MM.1S (cell line): ENCODE measurements around the gene KIF5A.

Experiments used
- DNase-seq: peaks from one replicate; pipeline ENCODE4 v3.0.0-alpha.2; 2015
- H2AFZ ChIP-seq: fragments of 300-600 bp; sonication (generic); 2 replicates; pipeline ENCODE4 v1.6.0; 2016; ENCODE audit warnings: antibody characterized with exemption, low read length
- H3F3A ChIP-seq: fragments of 300-600 bp; sonication (generic); 2 replicates; pipeline ENCODE4 v1.6.1; 2016; ENCODE audit warnings: mild to moderate bottlenecking, antibody characterized with exemption, low read length, moderate library complexity, mixed read lengths; ENCODE audit not compliant: insufficient read depth
- H3K27ac ChIP-seq: fragments of 300-600 bp; sonication (generic); 2 replicates; pipeline ENCODE4 v1.5.1; 2016; ENCODE audit warnings: mild to moderate bottlenecking, low read length
- H3K27me3 ChIP-seq: fragments of 300-600 bp; sonication (generic); replicated peaks from 2 replicates; pipeline ENCODE4 v1.6.0; 2016; ENCODE audit warnings: low read length; ENCODE audit not compliant: insufficient read depth
- H3K36me3 ChIP-seq: fragments of 300-600 bp; sonication (generic); replicated peaks from 2 replicates; pipeline ENCODE4 v1.6.1; 2016; ENCODE audit warnings: mild to moderate bottlenecking, low read length, mixed read lengths; ENCODE audit not compliant: insufficient read depth
- H3K4me1 ChIP-seq: fragments of 300-600 bp; sonication (generic); 2 replicates; pipeline ENCODE4 v1.6.1; 2016; ENCODE audit warnings: low read length, mixed read lengths
- H3K4me2 ChIP-seq: fragments of 300-600 bp; sonication (generic); 2 replicates; pipeline ENCODE4 v1.6.0; 2016; ENCODE audit warnings: low read depth, low read length
- H3K4me3 ChIP-seq: fragments of 300-600 bp; sonication (generic); 2 replicates; pipeline ENCODE4 v1.5.1; 2016; ENCODE audit warnings: low read length, mixed read lengths
- H3K79me2 ChIP-seq: fragments of 300-600 bp; sonication (generic); 2 replicates; pipeline ENCODE4 v1.6.1; 2016; ENCODE audit warnings: mixed run types, low read length, mixed read lengths
- H3K9ac ChIP-seq: fragments of 300-600 bp; sonication (generic); 2 replicates; pipeline ENCODE4 v1.6.1; 2016; ENCODE audit warnings: low read length, mixed read lengths
- H3K9me2 ChIP-seq: fragments of 300-600 bp; sonication (generic); replicated peaks from 2 replicates; pipeline ENCODE4 v1.6.1; 2016; ENCODE audit warnings: mild to moderate bottlenecking, low read length, mixed read lengths; ENCODE audit not compliant: insufficient read depth
- H3K9me3 ChIP-seq: fragments of 300-600 bp; sonication (generic); replicated peaks from 2 replicates; pipeline ENCODE4 v1.6.1; 2016; ENCODE audit warnings: mild to moderate bottlenecking, low read length, mixed read lengths; ENCODE audit not compliant: insufficient read depth
- H4K20me1 ChIP-seq: fragments of 300-600 bp; sonication (generic); 2 replicates; pipeline ENCODE4 v1.6.1; 2016; ENCODE audit warnings: mild to moderate bottlenecking, low read length, moderate library complexity, mixed read lengths; ENCODE audit not compliant: insufficient read depth
- EZH2 ChIP-seq: fragments of 300-600 bp; sonication (generic); optimal IDR thresholded peaks from 2 replicates; pipeline ENCODE3; 2017; ENCODE audit warnings: low read depth, mild to moderate bottlenecking, antibody characterized with exemption, low read length, mixed read lengths
- EZH2phosphoT487 ChIP-seq: fragments of 300-600 bp; sonication (generic); IDR thresholded peaks from 2 replicates; pipeline ENCODE4 v1.6.1; 2018; ENCODE audit warnings: antibody characterized with exemption, low read length
- TF ChIP-seq, protein P1 (sequence below): fragments of 300-600 bp; sonication (generic); IDR thresholded peaks from 2 replicates; pipeline ENCODE4 v1.5.1; 2016; ENCODE audit warnings: antibody characterized with exemption, low read length, mixed read lengths

The KIF5A gene

GRCh38 chr12:57521525-57522010, 28.3 kb upstream of the KIF5A start:
- H3K9ac ChIP-seq, result peak overlapping the region; percentile 70
- peak overlapping the region; percentile 53 for H2AFZ ChIP-seq
- H3F3A ChIP-seq, result peaks cover 34% of the 10 kb centered on the region
- H3K4me2 ChIP-seq, result peak overlapping the region; percentile 45
- no peaks in the 10 kb centered on the region for H3K9me2 ChIP-seq
- H4K20me1 ChIP-seq, result no peaks in the 10 kb centered on the region
- no peaks in the 10 kb centered on the region for H3K9me3 ChIP-seq
- H3K4me1 ChIP-seq, result peaks cover 23% of the 10 kb centered on the region
- H3K27ac ChIP-seq, result peak overlapping the region; percentile 92
- 0 out of 2 replicates have a peak, but pooled peaks cover 6% of the 10 kb centered on the region for H3K36me3 ChIP-seq
- peak; percentile 5 for DNase-seq
- H3K27me3 ChIP-seq, result no peaks in the 10 kb centered on the region
- H3K79me2 ChIP-seq, result peaks cover 71% of the 10 kb centered on the region
- H3K4me3 ChIP-seq, result peak overlapping the region; percentile 60; the same call in 1 of the 2 replicates
- TF ChIP-seq EZH2 (no peak), EZH2phosphoT487 (no peak)
- TF ChIP-seq, protein P1, sequence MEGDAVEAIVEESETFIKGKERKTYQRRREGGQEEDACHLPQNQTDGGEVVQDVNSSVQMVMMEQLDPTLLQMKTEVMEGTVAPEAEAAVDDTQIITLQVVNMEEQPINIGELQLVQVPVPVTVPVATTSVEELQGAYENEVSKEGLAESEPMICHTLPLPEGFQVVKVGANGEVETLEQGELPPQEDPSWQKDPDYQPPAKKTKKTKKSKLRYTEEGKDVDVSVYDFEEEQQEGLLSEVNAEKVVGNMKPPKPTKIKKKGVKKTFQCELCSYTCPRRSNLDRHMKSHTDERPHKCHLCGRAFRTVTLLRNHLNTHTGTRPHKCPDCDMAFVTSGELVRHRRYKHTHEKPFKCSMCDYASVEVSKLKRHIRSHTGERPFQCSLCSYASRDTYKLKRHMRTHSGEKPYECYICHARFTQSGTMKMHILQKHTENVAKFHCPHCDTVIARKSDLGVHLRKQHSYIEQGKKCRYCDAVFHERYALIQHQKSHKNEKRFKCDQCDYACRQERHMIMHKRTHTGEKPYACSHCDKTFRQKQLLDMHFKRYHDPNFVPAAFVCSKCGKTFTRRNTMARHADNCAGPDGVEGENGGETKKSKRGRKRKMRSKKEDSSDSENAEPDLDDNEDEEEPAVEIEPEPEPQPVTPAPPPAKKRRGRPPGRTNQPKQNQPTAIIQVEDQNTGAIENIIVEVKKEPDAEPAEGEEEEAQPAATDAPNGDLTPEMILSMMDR, result no peak

DNA sequence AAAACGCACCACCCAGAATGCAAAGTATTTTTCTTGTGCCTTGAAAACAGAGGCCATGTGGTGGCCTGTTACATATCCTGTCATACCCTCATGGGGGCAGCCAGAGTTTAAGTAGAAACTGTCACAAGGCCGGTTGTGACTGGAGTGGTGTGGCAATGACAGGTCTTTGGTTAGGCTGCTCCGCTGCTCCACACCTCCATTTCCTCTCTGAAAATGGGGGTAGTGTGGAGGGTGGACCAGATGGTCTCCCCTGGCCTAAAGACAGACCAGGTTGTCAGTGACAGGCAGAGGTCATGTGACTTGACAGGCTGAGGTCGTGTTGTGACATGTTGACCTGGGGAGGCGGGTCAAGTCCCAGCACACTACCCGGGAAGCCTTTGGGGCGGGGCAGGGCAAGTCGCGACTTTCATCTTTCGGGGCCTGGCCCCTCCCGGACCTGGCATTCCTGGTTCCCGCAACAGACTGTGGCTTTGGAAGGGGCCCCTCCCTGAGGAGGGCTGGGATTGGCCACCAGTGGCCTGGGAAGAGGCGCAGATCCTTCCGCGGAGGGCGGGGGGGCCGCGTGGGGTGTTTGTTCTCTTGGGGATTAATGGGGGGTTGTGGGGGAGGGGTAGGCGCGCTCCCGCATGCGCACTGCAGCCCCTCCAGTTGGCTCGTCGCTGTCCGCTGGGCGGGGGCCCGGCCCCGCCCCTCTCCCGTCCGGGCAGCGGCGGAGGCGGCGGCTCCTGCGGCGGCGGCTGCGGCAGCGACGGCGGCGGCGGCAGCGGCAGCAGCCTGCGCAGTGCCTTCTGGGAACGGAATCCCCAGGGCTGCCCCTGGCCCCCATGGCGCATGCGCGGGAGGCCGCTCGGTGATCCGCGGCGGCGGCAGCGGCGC, 27.6 kb upstream of the KIF5A start, which contains the start of gene MBD6:
MBD6 (plus strand) TSS at position 814 of the 876 bp plus-strand sequence. CDS start 1,480 bp downstream, outside the sequence.
- Histone ChIP-seq H3F3A (peaks cover 34% of the 10 kb centered on the region), H3K9ac (peak within 1 kb of the TSS; percentile 73), H3K79me2 (peaks cover 64% of the 10 kb centered on the region)

DNA sequence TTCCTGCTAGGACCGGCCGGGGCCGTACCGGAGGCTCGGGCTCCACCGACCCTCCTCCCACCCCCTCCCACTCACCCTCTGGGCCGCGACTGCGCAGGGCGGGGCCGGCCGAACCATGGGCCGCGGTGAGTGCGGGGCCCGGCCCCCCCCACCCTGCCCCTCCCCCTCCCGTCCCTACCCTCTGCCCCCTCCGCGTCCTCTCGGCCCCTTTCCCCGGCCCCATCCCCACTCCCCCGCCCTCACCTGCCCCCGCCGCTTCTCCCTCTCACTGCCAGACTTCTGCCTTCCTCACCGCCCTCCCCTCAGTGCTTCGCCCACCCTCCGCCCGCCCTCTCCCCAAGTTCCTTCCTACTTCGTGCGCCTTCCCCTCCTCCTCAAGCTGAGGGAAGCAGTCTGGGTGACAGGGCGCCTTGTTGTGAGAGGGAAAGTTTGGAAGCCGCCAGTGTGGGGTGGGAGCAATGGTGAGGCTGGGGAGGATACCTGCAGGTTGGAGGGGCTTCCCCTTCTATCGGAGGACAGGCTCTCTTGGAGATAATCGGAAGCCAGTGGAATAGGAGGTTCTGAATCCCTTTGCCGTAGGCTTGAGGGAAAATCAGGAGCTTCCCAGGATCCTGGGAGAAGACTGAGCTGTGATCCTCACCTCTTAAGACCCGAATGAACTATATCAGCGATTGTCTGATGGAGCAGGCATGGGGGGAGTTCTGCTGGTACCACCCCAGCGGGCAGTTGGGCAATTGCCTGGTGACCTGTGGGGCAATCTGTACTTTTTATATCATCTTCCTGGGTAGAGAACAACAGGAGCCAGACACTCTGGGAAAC, 26.7 kb upstream of the KIF5A start:
- Histone ChIP-seq H2AFZ (peak overlapping the region; percentile 55; the same call in 1 of the 2 replicates), H3F3A (peaks cover 32% of the 10 kb centered on the region)
- peak; percentile 11 for DNase-seq

More for the DNA sequence above, 27.6 kb upstream of the KIF5A start, which contains the start of gene MBD6:
- peaks cover 23% of the 10 kb centered on the region for H3K4me1 ChIP-seq
- H3K4me3 ChIP-seq, result peak within 1 kb of the TSS; percentile 87
- peak within 1 kb of the TSS; percentile 92 for H3K27ac ChIP-seq
- H3K36me3 ChIP-seq, result no peaks in the 10 kb centered on the region
- H3K9me2 ChIP-seq, result no peaks in the 10 kb centered on the region
- H2AFZ ChIP-seq, result peak within 1 kb of the TSS; percentile 55
- H3K9me3 ChIP-seq, result no peaks in the 10 kb centered on the region
- H3K27me3 ChIP-seq, result no peaks in the 10 kb centered on the region
- TF ChIP-seq, protein P1, result 0 out of 2 replicates have a peak, but pooled peaks have one; percentile 10
- no peak for TF ChIP-seq EZH2phosphoT487
- H3K4me2 ChIP-seq, result peak within 1 kb of the TSS; percentile 84
- H4K20me1 ChIP-seq, result no peaks in the 10 kb centered on the region
- peak; percentile 93 for DNase-seq

More for the DNA sequence above, 26.7 kb upstream of the KIF5A start:
- Histone ChIP-seq H4K20me1 (no peaks in the 10 kb centered on the region), H3K9ac (peak overlapping the region; percentile 73), H3K4me2 (peak overlapping the region; percentile 84), H3K9me2 (no peaks in the 10 kb centered on the region), H3K79me2 (peaks cover 55% of the 10 kb centered on the region), H3K9me3 (no peaks in the 10 kb centered on the region), H3K27ac (peak overlapping the region; percentile 25; the same call in 1 of the 2 replicates), H3K4me1 (peaks cover 21% of the 10 kb centered on the region), H3K36me3 (peaks cover 4% of the 10 kb centered on the region; the same call in 1 of the 2 replicates), H3K27me3 (no peaks in the 10 kb centered on the region), H3K4me3 (peak overlapping the region; percentile 87)
- TF ChIP-seq EZH2 (no peak), EZH2phosphoT487 (no peak)
- TF ChIP-seq, protein P1, result no peak
